CD4-positive, alpha-beta T cell treated with Interleukin-6 at 100 ng/mL for 8 hours (primary cell): ENCODE results near the gene KANK4.

Source experiments
- DNase-seq: peaks from one replicate; pipeline ENCODE4 v3.0.0-alpha.2; 2020; ENCODE audit warnings: mixed read lengths, low spot score

KANK4 gene

DNA sequence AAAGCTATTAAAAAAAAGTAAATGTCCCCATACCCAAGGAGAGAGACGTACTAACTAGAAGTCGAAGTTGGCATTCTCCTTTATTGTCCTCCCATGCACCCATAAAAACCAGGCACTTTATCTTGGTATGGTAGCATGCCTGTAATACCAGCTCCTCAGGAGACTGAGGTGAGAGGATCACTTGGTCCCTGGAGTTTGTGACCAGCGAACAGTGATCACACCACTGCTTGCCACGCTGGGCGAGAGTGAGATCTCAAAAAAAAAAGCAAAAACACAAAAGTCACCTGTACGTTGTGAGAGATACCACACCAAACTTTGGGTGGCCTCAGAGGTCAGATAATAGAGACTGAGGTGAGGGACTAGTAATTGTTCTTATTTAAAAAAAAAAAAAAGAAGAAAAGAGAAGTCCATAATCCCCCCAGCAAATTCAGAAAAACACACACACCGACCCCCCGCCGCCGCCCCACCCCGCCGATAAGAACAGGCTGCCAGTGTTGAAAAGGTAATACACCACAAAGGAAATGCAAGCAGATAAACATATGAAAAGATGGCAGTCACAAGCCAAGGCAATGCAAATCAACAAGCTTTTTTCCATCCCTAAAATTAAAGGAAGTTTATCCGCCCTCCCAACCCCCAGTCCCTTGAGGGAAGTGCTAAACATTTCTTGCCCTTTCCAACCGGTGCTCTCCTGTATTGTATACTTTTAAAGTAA is 121.0 kb downstream of the KANK4 start:
- DNase-seq, result no peak

- no peak for DNase-seq
These were observed 123.0 kb downstream of the KANK4 start for GRCh38 chr1:62196086-62196690.

- DNase-seq, result no peak
These were observed 124.3 kb downstream of the KANK4 start, which contains the start of gene L1TD1 for GRCh38 chr1:62194651-62195544. L1TD1 (plus strand) TSS chr1:62194849; CDS start chr1:62206629, 11,780 bp downstream.

DNA sequence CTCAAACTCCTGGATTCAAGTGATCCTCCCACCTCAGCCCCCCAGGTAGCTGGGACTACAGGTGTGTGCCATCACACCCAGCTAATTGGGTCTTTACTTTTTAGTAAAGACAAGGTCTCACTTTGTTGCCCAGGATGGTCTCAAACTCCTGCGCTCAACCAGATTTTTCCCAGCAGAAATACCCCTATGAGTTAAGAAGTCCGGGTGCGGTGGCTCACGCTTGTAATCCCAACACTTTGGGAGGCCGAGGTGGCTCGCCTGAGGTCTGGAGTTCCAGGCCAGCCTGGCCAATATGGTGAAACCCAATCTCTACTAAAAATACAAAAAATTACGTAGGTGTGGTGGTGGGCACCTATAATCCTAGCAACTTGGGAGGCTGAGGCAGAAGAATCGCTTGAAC is 131.1 kb downstream of the KANK4 start:
- no peak for DNase-seq

- DNase-seq, result no peak
These were observed 131.7 kb downstream of the KANK4 start for GRCh38 chr1:62187548-62187947.
